ENCODE results near the gene PLEKHD1.

DNA sequence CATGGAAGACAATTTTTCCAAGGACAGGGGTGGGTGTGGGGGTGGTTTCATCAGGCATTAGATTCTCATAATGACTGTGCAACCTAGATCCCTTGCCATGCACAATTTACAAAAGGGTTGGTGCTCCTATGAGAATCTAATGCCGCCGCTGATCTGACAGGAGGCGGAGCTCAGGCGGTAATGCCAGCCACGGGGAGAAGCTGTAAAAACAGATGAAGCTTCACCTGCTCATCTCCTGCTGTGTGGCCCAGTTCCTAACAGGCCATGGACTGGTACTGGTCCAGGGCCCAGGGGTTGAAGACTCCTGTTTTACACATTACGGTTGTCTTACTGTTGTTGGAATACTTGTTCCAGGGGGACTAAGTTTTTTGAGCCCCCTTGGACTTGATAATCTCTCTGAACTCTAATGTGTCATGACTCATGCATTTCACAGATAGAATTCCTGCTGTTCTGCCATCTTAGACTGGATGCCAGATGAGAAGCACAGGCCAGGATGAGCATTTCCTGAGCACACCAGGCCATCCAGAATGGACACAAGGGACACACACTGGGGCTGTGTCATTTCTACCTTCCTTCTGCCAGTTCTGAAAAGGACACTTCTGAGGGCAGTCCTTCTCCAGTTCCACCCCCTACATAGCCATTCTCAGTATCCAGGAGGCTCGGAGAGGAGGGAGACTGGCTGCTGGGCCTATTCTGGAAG lies 5.8 kb downstream of the PLEKHD1 start:
- TF ChIP-seq TAF1 (conservative IDR thresholded peaks at IDR 0.05) (no peak), RAD21 (IDR thresholded peaks at IDR 0.05) (no peak), EGR1 (IDR thresholded peaks at IDR 0.05; ENCODE audit: low read depth in 2 of 2) (no peak), SP1 (IDR thresholded peaks at IDR 0.05) (no peak)
- TF ChIP-seq, protein P1, sequence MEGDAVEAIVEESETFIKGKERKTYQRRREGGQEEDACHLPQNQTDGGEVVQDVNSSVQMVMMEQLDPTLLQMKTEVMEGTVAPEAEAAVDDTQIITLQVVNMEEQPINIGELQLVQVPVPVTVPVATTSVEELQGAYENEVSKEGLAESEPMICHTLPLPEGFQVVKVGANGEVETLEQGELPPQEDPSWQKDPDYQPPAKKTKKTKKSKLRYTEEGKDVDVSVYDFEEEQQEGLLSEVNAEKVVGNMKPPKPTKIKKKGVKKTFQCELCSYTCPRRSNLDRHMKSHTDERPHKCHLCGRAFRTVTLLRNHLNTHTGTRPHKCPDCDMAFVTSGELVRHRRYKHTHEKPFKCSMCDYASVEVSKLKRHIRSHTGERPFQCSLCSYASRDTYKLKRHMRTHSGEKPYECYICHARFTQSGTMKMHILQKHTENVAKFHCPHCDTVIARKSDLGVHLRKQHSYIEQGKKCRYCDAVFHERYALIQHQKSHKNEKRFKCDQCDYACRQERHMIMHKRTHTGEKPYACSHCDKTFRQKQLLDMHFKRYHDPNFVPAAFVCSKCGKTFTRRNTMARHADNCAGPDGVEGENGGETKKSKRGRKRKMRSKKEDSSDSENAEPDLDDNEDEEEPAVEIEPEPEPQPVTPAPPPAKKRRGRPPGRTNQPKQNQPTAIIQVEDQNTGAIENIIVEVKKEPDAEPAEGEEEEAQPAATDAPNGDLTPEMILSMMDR (IDR thresholded peaks at IDR 0.05; ENCODE audit: low read depth, low read length, missing input control): no peak
- TF ChIP-seq, protein P2, sequence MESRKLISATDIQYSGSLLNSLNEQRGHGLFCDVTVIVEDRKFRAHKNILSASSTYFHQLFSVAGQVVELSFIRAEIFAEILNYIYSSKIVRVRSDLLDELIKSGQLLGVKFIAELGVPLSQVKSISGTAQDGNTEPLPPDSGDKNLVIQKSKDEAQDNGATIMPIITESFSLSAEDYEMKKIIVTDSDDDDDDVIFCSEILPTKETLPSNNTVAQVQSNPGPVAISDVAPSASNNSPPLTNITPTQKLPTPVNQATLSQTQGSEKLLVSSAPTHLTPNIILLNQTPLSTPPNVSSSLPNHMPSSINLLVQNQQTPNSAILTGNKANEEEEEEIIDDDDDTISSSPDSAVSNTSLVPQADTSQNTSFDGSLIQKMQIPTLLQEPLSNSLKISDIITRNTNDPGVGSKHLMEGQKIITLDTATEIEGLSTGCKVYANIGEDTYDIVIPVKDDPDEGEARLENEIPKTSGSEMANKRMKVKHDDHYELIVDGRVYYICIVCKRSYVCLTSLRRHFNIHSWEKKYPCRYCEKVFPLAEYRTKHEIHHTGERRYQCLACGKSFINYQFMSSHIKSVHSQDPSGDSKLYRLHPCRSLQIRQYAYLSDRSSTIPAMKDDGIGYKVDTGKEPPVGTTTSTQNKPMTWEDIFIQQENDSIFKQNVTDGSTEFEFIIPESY (IDR thresholded peaks at IDR 0.05): no peak
- TF ChIP-seq, protein P3, sequence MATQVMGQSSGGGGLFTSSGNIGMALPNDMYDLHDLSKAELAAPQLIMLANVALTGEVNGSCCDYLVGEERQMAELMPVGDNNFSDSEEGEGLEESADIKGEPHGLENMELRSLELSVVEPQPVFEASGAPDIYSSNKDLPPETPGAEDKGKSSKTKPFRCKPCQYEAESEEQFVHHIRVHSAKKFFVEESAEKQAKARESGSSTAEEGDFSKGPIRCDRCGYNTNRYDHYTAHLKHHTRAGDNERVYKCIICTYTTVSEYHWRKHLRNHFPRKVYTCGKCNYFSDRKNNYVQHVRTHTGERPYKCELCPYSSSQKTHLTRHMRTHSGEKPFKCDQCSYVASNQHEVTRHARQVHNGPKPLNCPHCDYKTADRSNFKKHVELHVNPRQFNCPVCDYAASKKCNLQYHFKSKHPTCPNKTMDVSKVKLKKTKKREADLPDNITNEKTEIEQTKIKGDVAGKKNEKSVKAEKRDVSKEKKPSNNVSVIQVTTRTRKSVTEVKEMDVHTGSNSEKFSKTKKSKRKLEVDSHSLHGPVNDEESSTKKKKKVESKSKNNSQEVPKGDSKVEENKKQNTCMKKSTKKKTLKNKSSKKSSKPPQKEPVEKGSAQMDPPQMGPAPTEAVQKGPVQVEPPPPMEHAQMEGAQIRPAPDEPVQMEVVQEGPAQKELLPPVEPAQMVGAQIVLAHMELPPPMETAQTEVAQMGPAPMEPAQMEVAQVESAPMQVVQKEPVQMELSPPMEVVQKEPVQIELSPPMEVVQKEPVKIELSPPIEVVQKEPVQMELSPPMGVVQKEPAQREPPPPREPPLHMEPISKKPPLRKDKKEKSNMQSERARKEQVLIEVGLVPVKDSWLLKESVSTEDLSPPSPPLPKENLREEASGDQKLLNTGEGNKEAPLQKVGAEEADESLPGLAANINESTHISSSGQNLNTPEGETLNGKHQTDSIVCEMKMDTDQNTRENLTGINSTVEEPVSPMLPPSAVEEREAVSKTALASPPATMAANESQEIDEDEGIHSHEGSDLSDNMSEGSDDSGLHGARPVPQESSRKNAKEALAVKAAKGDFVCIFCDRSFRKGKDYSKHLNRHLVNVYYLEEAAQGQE (IDR thresholded peaks at IDR 0.05): no peak
- TF ChIP-seq, protein P4, sequence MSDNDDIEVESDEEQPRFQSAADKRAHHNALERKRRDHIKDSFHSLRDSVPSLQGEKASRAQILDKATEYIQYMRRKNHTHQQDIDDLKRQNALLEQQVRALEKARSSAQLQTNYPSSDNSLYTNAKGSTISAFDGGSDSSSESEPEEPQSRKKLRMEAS (IDR thresholded peaks at IDR 0.05): no peak

All from liver (tissue), 3 donors.